HepG2 (cell line): Measurements from ENCODE around the gene INF2. TPM values are rescaled to one million over a fixed set of nuclear protein-coding genes. Genes with fewer than 3 reads are reported as not detected.

Source experiments
- ARID2 ChIP-seq: sonication (generic); formaldehyde crosslinking; IDR thresholded peaks from 2 replicates; pipeline ENCODE4 v1.8.1; 2022; ENCODE audit warnings: mild to moderate bottlenecking, missing genetic modification reagents, borderline replicate concordance
- ATAD3A ChIP-seq: sonication (generic); formaldehyde crosslinking; IDR thresholded peaks from 2 replicates; pipeline ENCODE4 v1.4.0; 2020; ENCODE audit warnings: missing genetic modification reagents
- CREBL2 ChIP-seq: sonication (generic); formaldehyde crosslinking; IDR thresholded peaks from 2 replicates; pipeline ENCODE4 v1.8.1; 2023; ENCODE audit warnings: missing genetic modification reagents, mild to moderate bottlenecking, borderline replicate concordance
- ELF3 ChIP-seq: IDR thresholded peaks from 2 replicates; pipeline ENCODE4 v1.6.1; 2016; ENCODE audit warnings: missing genetic modification reagents, missing compliant biosample characterization
- JDP2 ChIP-seq: sonication (generic); formaldehyde crosslinking; IDR thresholded peaks from 2 replicates; pipeline ENCODE4 v1.8.1; 2022; ENCODE audit warnings: missing genetic modification reagents, borderline replicate concordance
- KDM2A ChIP-seq: sonication (generic); formaldehyde crosslinking; IDR thresholded peaks from 2 replicates; pipeline ENCODE4 v1.4.0; 2020; ENCODE audit warnings: low read depth, missing genetic modification reagents, borderline replicate concordance
- MBNL3 ChIP-seq: fragments of 250-450 bp; sonication (Bioruptor Pico); conservative IDR thresholded peaks from 2 replicates; pipeline ENCODE4 v1.8.0; 2022; ENCODE audit warnings: mild to moderate bottlenecking, inconsistent platforms
- MTF1 ChIP-seq: sonication (generic); formaldehyde crosslinking; IDR thresholded peaks from 2 replicates; pipeline ENCODE4 v1.5.0; 2020; ENCODE audit warnings: missing genetic modification reagents
- SAP130 ChIP-seq: IDR thresholded peaks from 2 replicates; pipeline ENCODE4 v1.6.1; 2016; ENCODE audit warnings: low read depth
- SKIL ChIP-seq: sonication (generic); formaldehyde crosslinking; IDR thresholded peaks from 2 replicates; pipeline ENCODE4 v1.8.0; 2022; ENCODE audit warnings: missing genetic modification reagents, mild to moderate bottlenecking, moderate library complexity, borderline replicate concordance
- SNAPC2 ChIP-seq: sonication (generic); formaldehyde crosslinking; IDR thresholded peaks from 2 replicates; pipeline ENCODE4 v1.8.1; 2022; ENCODE audit warnings: mild to moderate bottlenecking, missing genetic modification reagents
- SYNCRIP ChIP-seq: fragments of 200-400 bp; formaldehyde crosslinking; IDR thresholded peaks from 2 replicates; pipeline ENCODE4 v1.6.1; 2018; ENCODE audit warnings: mild to moderate bottlenecking, low read depth, low read length; ENCODE audit not compliant: insufficient read depth
- TFAP4 ChIP-seq: sonication (generic); IDR thresholded peaks from 2 replicates; pipeline ENCODE4 v1.6.1; 2016; ENCODE audit warnings: low read depth, borderline replicate concordance
- ZFX ChIP-seq: sonication (generic); formaldehyde crosslinking; IDR thresholded peaks from 2 replicates; pipeline ENCODE4 v1.4.0; 2020; ENCODE audit warnings: mild to moderate bottlenecking, low read depth, missing genetic modification reagents, moderate library complexity
- ZNF407 ChIP-seq: sonication (generic); formaldehyde crosslinking; IDR thresholded peaks from one replicate; pipeline ENCODE4 v1.5.1; 2020; ENCODE audit warnings: mild to moderate bottlenecking, missing genetic modification reagents; ENCODE audit errors: not compliant biosample characterization
- polyA plus RNA-seq, 8 experiments: library from polyadenylated mRNA; depleted of rRNA in 3 of 8; stranded (reverse) in 7 of 8; unstranded in 1 of 8; fragments of >200 nt; fragmentation: Illumina TruSeq in 4 of 8; extraction: Trizol in 4 of 8; gene quantifications; 2 replicates each; pipeline versions ENCODE4 v1.2.1 to v1.2.3, GENCODE V29; 2011 to 2016; ENCODE audit warnings: low read depth in 4 of 8, missing spikeins in 1 of 8, mixed read lengths in 1 of 8; ENCODE audit not compliant: insufficient read depth in 1 of 8
- total RNA-seq, 5 experiments: library from RNA; depleted of rRNA; stranded (reverse); fragments of >200 nt; fragmentation: Illumina TruSeq; extraction: Trizol; gene quantifications; 2 replicates each; pipeline ENCODE4 v1.2.3, GENCODE V29; 2016; ENCODE audit warnings: low read depth in 1 of 5

Gene INF2
- total and polyA plus RNA-seq, 2 of the 13 experiments (the other 11 are each of a cell fraction or from before 2014, with no cell fraction given) = 16.4 to 26.4 TPM

GRCh38 chr14:104657563-104658324, 31.7 kb upstream of the INF2 start (continued):
- no peak for TF ChIP-seq ZNF407 (CRISPR knock-in tag)
- no peak for TF ChIP-seq JDP2 (CRISPR knock-in tag)
- TF ChIP-seq MTF1 (CRISPR knock-in tag) = no peak
- TF ChIP-seq SKIL (CRISPR knock-in tag) = no peak
- TF ChIP-seq ELF3 (CRISPR knock-in tag) = no peak
- peak; percentile 50; the same call in 1 of the 2 replicates for TF ChIP-seq TFAP4
- no peak for TF ChIP-seq MBNL3 (CRISPR knock-in tag)
- TF ChIP-seq SYNCRIP = no peak
- TF ChIP-seq ATAD3A = no peak
- no peak for TF ChIP-seq ARID2 (CRISPR knock-in tag)
- 0 out of 2 replicates have a peak, but pooled peaks have one; percentile 18 for TF ChIP-seq ZFX (CRISPR knock-in tag)
- no peak for TF ChIP-seq KDM2A
- no peak for TF ChIP-seq CREBL2 (CRISPR knock-in tag)
- no peak for TF ChIP-seq SNAPC2 (CRISPR knock-in tag)
- TF ChIP-seq SAP130 (CRISPR knock-in tag) = peak; percentile 22; the same call in 1 of the 2 replicates
